Liver (tissue), 3 donors: ENCODE data around the gene CERS4.
"Not testable (repeated sequence)": the region's sequence is repeated elsewhere in the genome, so short reads cannot be mapped to it uniquely, and the experiment has no call there.

Experiments used
- ATF3 ChIP-seq: IDR thresholded peaks from 2 replicates; pipeline ENCODE4 v1.6.1; 2016; ENCODE audit warnings: antibody characterized with exemption
- CTCF ChIP-seq: fragments of 150-350 bp; IDR thresholded peaks from 2 replicates; pipeline ENCODE4 v1.5.1; 2017; ENCODE audit warnings: improper control_type of control experiment, low read depth, low read length; ENCODE audit not compliant: missing input control
- EGR1 ChIP-seq, 2 donors: IDR thresholded peaks; 2 replicates each; pipeline ENCODE4 v1.6.1; 2016 to 2018; ENCODE audit warnings: antibody characterized with exemption in 2 of 2, low read depth in 2 of 2
- FOXA1 ChIP-seq: IDR thresholded peaks from 2 replicates; pipeline ENCODE4 v1.6.1; 2016; ENCODE audit warnings: antibody characterized with exemption
- FOXA2 ChIP-seq: IDR thresholded peaks from 2 replicates; pipeline ENCODE4 v1.6.1; 2016; ENCODE audit warnings: antibody characterized with exemption
- GABPA ChIP-seq, 2 donors: IDR thresholded peaks in 1 of 2; conservative IDR thresholded peaks in 1 of 2; 2 replicates each; pipeline ENCODE4 v1.6.1; 2016; ENCODE audit warnings: antibody characterized with exemption in 2 of 2, mild to moderate bottlenecking in 1 of 2, moderate library complexity in 1 of 2
- HNF4G ChIP-seq: IDR thresholded peaks from 2 replicates; pipeline ENCODE4 v1.6.1; 2016; ENCODE audit warnings: antibody characterized with exemption
- JUND ChIP-seq, 2 donors: IDR thresholded peaks; 2 replicates each; pipeline ENCODE4 v1.6.1; 2016; ENCODE audit warnings: antibody characterized with exemption in 2 of 2
- RAD21 ChIP-seq, 2 donors: IDR thresholded peaks; 2 replicates each; pipeline ENCODE4 v1.6.1; 2016; ENCODE audit warnings: antibody characterized with exemption in 2 of 2, mild to moderate bottlenecking in 2 of 2
- SP1 ChIP-seq: IDR thresholded peaks from 2 replicates; pipeline ENCODE4 v1.6.1; 2018; ENCODE audit warnings: antibody characterized with exemption, mild to moderate bottlenecking
- YY1 ChIP-seq: IDR thresholded peaks from 2 replicates; pipeline ENCODE4 v1.6.1; 2016; ENCODE audit warnings: antibody characterized with exemption, mild to moderate bottlenecking
- TF ChIP-seq, protein P1 (sequence below): IDR thresholded peaks from 2 replicates; pipeline ENCODE4 v1.6.1; 2016; ENCODE audit warnings: antibody characterized with exemption
- TF ChIP-seq, protein P2 (sequence below): IDR thresholded peaks from 2 replicates; pipeline ENCODE4 v1.6.1; 2016; ENCODE audit warnings: antibody characterized with exemption, mild to moderate bottlenecking
- TF ChIP-seq, protein P3 (sequence below): IDR thresholded peaks from 2 replicates; pipeline ENCODE4 v1.6.1; 2016; ENCODE audit warnings: antibody characterized with exemption
- donor health status: healthy.
- donor health status: healthy.

GRCh38 chr19:8291337-8291736 is 82.2 kb downstream of the CERS4 start:
- TF ChIP-seq CTCF; EGR1 (IDR thresholded peaks at IDR 0.05; ENCODE audit: low read depth in 2 of 2); ATF3; SP1; JUND (IDR thresholded peaks at IDR 0.05); RAD21 (IDR thresholded peaks at IDR 0.05); YY1; FOXA1; FOXA2; HNF4G; GABPA (IDR thresholded peaks at IDR 0.05 in 1 of 2, conservative IDR thresholded peaks at IDR 0.05 in 1 of 2): not testable (repeated sequence)
- TF ChIP-seq, protein P1, sequence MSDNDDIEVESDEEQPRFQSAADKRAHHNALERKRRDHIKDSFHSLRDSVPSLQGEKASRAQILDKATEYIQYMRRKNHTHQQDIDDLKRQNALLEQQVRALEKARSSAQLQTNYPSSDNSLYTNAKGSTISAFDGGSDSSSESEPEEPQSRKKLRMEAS = not testable (repeated sequence)
- TF ChIP-seq, protein P2, sequence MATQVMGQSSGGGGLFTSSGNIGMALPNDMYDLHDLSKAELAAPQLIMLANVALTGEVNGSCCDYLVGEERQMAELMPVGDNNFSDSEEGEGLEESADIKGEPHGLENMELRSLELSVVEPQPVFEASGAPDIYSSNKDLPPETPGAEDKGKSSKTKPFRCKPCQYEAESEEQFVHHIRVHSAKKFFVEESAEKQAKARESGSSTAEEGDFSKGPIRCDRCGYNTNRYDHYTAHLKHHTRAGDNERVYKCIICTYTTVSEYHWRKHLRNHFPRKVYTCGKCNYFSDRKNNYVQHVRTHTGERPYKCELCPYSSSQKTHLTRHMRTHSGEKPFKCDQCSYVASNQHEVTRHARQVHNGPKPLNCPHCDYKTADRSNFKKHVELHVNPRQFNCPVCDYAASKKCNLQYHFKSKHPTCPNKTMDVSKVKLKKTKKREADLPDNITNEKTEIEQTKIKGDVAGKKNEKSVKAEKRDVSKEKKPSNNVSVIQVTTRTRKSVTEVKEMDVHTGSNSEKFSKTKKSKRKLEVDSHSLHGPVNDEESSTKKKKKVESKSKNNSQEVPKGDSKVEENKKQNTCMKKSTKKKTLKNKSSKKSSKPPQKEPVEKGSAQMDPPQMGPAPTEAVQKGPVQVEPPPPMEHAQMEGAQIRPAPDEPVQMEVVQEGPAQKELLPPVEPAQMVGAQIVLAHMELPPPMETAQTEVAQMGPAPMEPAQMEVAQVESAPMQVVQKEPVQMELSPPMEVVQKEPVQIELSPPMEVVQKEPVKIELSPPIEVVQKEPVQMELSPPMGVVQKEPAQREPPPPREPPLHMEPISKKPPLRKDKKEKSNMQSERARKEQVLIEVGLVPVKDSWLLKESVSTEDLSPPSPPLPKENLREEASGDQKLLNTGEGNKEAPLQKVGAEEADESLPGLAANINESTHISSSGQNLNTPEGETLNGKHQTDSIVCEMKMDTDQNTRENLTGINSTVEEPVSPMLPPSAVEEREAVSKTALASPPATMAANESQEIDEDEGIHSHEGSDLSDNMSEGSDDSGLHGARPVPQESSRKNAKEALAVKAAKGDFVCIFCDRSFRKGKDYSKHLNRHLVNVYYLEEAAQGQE = not testable (repeated sequence)
- TF ChIP-seq, protein P3, sequence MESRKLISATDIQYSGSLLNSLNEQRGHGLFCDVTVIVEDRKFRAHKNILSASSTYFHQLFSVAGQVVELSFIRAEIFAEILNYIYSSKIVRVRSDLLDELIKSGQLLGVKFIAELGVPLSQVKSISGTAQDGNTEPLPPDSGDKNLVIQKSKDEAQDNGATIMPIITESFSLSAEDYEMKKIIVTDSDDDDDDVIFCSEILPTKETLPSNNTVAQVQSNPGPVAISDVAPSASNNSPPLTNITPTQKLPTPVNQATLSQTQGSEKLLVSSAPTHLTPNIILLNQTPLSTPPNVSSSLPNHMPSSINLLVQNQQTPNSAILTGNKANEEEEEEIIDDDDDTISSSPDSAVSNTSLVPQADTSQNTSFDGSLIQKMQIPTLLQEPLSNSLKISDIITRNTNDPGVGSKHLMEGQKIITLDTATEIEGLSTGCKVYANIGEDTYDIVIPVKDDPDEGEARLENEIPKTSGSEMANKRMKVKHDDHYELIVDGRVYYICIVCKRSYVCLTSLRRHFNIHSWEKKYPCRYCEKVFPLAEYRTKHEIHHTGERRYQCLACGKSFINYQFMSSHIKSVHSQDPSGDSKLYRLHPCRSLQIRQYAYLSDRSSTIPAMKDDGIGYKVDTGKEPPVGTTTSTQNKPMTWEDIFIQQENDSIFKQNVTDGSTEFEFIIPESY = not testable (repeated sequence)
